ENCODE measurements around the gene MEAK7. TPM values are rescaled to one million over a fixed set of nuclear protein-coding genes. Genes with fewer than 3 reads are reported as not detected.

MEAK7 gene
- total RNA-seq, 1 experiment from 2014 or later = 19.2 TPM

- DNase-seq = no peak
- CTCF ChIA-PET = no interaction called here
- no TSS peak for BruUV-seq (replicated peaks)
Observed at GRCh38 chr16:84537491-84538151, 33.2 kb upstream of the MEAK7 start.

GRCh38 chr16:84535851-84536250 is 31.4 kb upstream of the MEAK7 start:
- Histone ChIP-seq H3K27me3 (ENCODE audit: low read length) (no peaks in the 10 kb centered on the region), H2AFZ (ENCODE audit: low read length) (no peak overlapping the region), H3K4me2 (ENCODE audit: low read length) (no peak overlapping the region), H3K9me2 (replicated peaks; ENCODE audit: low read length) (no peaks in the 10 kb centered on the region), H3K79me2 (ENCODE audit: low read length) (no peaks in the 10 kb centered on the region), H3K9ac (ENCODE audit: low read length) (no peak overlapping the region), H3F3A (ENCODE audit: low read length, unreplicated experiment) (no peaks in the 10 kb centered on the region), H4K20me1 (ENCODE audit: low read length) (no peaks in the 10 kb centered on the region), H3K9me3 (ENCODE audit: low read length) (no peaks in the 10 kb centered on the region), H3K36me3 (ENCODE audit: low read depth, low read length) (no peaks in the 10 kb centered on the region), H3K27ac (ENCODE audit: low read length) (no peak overlapping the region), H3K4me1 (ENCODE audit: insufficient read depth, low read length) (no peaks in the 10 kb centered on the region), H3K4me3 (ENCODE audit: low read length) (no peak overlapping the region)
- intact Hi-C loops (cut with micrococcal nuclease) = no loop called here
- BruUV-seq (replicated peaks) = no TSS peak
- ChIA-PET CTCF (no interaction called here), POLR2A (ENCODE audit: unreplicated experiment) (no interaction called here)
- DNase-seq (no peak), ATAC-seq (no peak)
- no peak for TF ChIP-seq CTCF (conservative IDR thresholded peaks at IDR 0.05; ENCODE audit: low read depth, low read length)
- TF ChIP-seq EZH2 (IDR thresholded peaks at IDR 0.05; ENCODE audit: low read length, unreplicated experiment) = no peak
- TF ChIP-seq EZH2phosphoT487 (IDR thresholded peaks at IDR 0.05; ENCODE audit: borderline replicate concordance, low read length) = no peak

More at GRCh38 chr16:84537491-84538151, 33.2 kb upstream of the MEAK7 start:
- Histone ChIP-seq H2AFZ (ENCODE audit: low read length) (no peak overlapping the region), H3F3A (ENCODE audit: low read length, unreplicated experiment) (no peaks in the 10 kb centered on the region), H3K79me2 (ENCODE audit: low read length) (no peaks in the 10 kb centered on the region), H4K20me1 (ENCODE audit: low read length) (no peaks in the 10 kb centered on the region), H3K27ac (ENCODE audit: low read length) (no peak overlapping the region), H3K4me3 (ENCODE audit: low read length) (no peak overlapping the region), H3K27me3 (ENCODE audit: low read length) (no peaks in the 10 kb centered on the region), H3K4me2 (ENCODE audit: low read length) (no peak overlapping the region), H3K9ac (ENCODE audit: low read length) (no peak overlapping the region), H3K4me1 (ENCODE audit: insufficient read depth, low read length) (no peaks in the 10 kb centered on the region), H3K9me2 (replicated peaks; ENCODE audit: low read length) (no peaks in the 10 kb centered on the region), H3K9me3 (ENCODE audit: low read length) (no peaks in the 10 kb centered on the region), H3K36me3 (ENCODE audit: low read depth, low read length) (no peaks in the 10 kb centered on the region)
- intact Hi-C loops (cut with micrococcal nuclease) = no loop called here
- TF ChIP-seq EZH2phosphoT487 (IDR thresholded peaks at IDR 0.05; ENCODE audit: borderline replicate concordance, low read length) = no peak
- no peak for TF ChIP-seq EZH2 (IDR thresholded peaks at IDR 0.05; ENCODE audit: low read length, unreplicated experiment)
- no peak for TF ChIP-seq CTCF (conservative IDR thresholded peaks at IDR 0.05; ENCODE audit: low read depth, low read length)
- no peak for ATAC-seq
- POLR2A ChIA-PET (ENCODE audit: unreplicated experiment) = no interaction called here

- CTCF ChIA-PET = no interaction called here
- no TSS peak for BruUV-seq (replicated peaks)
Observed at GRCh38 chr16:84535408-84535807, 30.9 kb upstream of the MEAK7 start.

More at GRCh38 chr16:84535408-84535807, 30.9 kb upstream of the MEAK7 start:
- Histone ChIP-seq H3K4me3 (ENCODE audit: low read length) (no peak overlapping the region), H4K20me1 (ENCODE audit: low read length) (no peaks in the 10 kb centered on the region), H3K79me2 (ENCODE audit: low read length) (no peaks in the 10 kb centered on the region), H3K36me3 (ENCODE audit: low read depth, low read length) (no peaks in the 10 kb centered on the region), H3K4me1 (ENCODE audit: insufficient read depth, low read length) (no peaks in the 10 kb centered on the region), H3K9me2 (replicated peaks; ENCODE audit: low read length) (no peaks in the 10 kb centered on the region), H3K9ac (ENCODE audit: low read length) (no peak overlapping the region), H3K27ac (ENCODE audit: low read length) (no peak overlapping the region), H3K27me3 (ENCODE audit: low read length) (no peaks in the 10 kb centered on the region), H3K9me3 (ENCODE audit: low read length) (no peaks in the 10 kb centered on the region), H3F3A (ENCODE audit: low read length, unreplicated experiment) (no peaks in the 10 kb centered on the region), H2AFZ (ENCODE audit: low read length) (no peak overlapping the region), H3K4me2 (ENCODE audit: low read length) (no peak overlapping the region)
- TF ChIP-seq EZH2phosphoT487 (IDR thresholded peaks at IDR 0.05; ENCODE audit: borderline replicate concordance, low read length) (no peak), CTCF (conservative IDR thresholded peaks at IDR 0.05; ENCODE audit: low read depth, low read length) (no peak), EZH2 (IDR thresholded peaks at IDR 0.05; ENCODE audit: low read length, unreplicated experiment) (no peak)
- no peak for DNase-seq
- POLR2A ChIA-PET (ENCODE audit: unreplicated experiment) = no interaction called here
- intact Hi-C loops (cut with micrococcal nuclease) = no loop called here
- no peak for ATAC-seq
